ENCODE results near the gene CYP2F1.
"Not testable (repeated sequence)": the region's sequence is repeated elsewhere in the genome, so short reads cannot be mapped to it uniquely, and the experiment has no call there.

CYP2F1 gene

GRCh38 chr19:41127801-41128300 lies 13.6 kb downstream of the CYP2F1 start:
- peak; percentile 41 for DNase-seq

- DNase-seq = no peak
Measured at GRCh38 chr19:41128692-41129091, 14.5 kb downstream of the CYP2F1 start.

GRCh38 chr19:41131186-41131585 lies 17.0 kb downstream of the CYP2F1 start:
- no peak for DNase-seq

- no peak for DNase-seq
Measured at GRCh38 chr19:41133260-41133659, 19.0 kb downstream of the CYP2F1 start.

- DNase-seq = no peak
Measured at GRCh38 chr19:41134616-41135015, 20.4 kb downstream of the CYP2F1 start.

- DNase-seq = peak; percentile 51
Measured at GRCh38 chr19:41135390-41136384, 21.5 kb downstream of the CYP2F1 start.

- DNase-seq = no peak
Measured at GRCh38 chr19:41136636-41137455, 22.6 kb downstream of the CYP2F1 start.

- DNase-seq = peak; percentile 65
Measured at GRCh38 chr19:41144403-41144802, 30.2 kb downstream of the CYP2F1 start.

GRCh38 chr19:41149831-41150230 lies 35.6 kb downstream of the CYP2F1 start:
- no peak for DNase-seq

GRCh38 chr19:41150986-41151385 lies 36.8 kb downstream of the CYP2F1 start:
- DNase-seq = not testable (repeated sequence)

GRCh38 chr19:41154060-41154459 lies 39.8 kb downstream of the CYP2F1 start:
- DNase-seq = no peak

GRCh38 chr19:41156207-41156606 lies 42.0 kb downstream of the CYP2F1 start:
- no peak for DNase-seq

- no peak for DNase-seq
Measured at GRCh38 chr19:41159881-41160280, 45.6 kb downstream of the CYP2F1 start.

- DNase-seq = no peak
Measured at GRCh38 chr19:41161903-41162302, 47.7 kb downstream of the CYP2F1 start.

- DNase-seq = no peak
Measured at GRCh38 chr19:41166944-41167804, 52.9 kb downstream of the CYP2F1 start.

- DNase-seq = no peak
Measured at GRCh38 chr19:41172297-41173164, 58.3 kb downstream of the CYP2F1 start.

GRCh38 chr19:41174297-41174928 lies 60.2 kb downstream of the CYP2F1 start:
- no peak for DNase-seq

GRCh38 chr19:41175801-41176777 lies 61.9 kb downstream of the CYP2F1 start:
- DNase-seq = peak; percentile 80

Data from fibroblast of skin of right quadriceps (primary cell).